ENCODE results near the gene RASSF5. TPM values are rescaled to one million over a fixed set of nuclear protein-coding genes. Genes with fewer than 3 reads are reported as not detected.

The RASSF5 gene
- polyA plus RNA-seq, 1 of the 3 experiments (the other 2 are of a cell fraction), result 2.2 TPM

DNA sequence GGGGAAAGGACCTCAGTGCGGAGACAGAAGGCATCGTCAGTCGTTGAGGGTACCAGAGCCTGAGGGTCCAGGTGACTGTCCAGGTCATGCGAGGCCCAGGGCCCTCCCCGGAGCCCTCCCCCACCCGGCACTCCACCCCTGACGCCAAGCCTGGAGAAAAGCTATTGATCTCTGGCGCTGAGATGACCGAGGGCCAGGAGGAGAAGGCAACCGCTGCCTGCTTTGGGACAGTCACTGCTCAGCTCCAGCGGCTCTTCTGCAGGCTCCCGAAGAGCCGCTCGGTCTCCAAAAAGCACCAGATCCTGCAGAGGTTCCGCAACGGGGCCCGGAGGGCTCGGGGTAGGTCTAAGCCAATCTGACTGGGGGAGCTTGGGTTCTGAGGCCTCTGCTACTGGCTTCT lies 10.9 kb downstream of the RASSF5 start (continued):
- TF ChIP-seq, protein P1, sequence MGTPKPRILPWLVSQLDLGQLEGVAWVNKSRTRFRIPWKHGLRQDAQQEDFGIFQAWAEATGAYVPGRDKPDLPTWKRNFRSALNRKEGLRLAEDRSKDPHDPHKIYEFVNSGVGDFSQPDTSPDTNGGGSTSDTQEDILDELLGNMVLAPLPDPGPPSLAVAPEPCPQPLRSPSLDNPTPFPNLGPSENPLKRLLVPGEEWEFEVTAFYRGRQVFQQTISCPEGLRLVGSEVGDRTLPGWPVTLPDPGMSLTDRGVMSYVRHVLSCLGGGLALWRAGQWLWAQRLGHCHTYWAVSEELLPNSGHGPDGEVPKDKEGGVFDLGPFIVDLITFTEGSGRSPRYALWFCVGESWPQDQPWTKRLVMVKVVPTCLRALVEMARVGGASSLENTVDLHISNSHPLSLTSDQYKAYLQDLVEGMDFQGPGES (IDR thresholded peaks at IDR 0.05; ENCODE audit: low read depth, low read length), result no peak

DNA sequence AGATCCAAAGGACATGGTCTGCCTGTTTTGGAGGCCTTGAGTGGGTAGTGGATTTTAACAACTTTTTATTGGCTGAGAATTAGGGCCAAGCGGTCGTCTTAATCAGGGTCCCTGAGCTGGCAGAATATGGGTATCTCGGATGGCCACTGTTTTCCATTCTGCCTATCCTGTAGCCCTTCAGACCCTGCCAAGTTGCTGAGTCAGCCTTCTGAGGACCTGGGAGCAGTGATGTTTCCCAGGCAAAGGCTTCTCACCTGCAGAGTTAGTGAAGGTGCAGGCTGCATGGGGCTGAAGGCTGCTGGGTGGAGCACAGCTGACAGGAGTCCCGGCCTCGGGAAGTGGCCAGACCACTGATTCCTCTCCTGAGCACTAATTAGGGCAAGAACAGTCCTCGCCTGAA lies 11.4 kb downstream of the RASSF5 start:
- ChIA-PET POLR2A (no interaction called here), CTCF (interaction anchor here (1.5 to 2.6 kb wide), 4 partner anchors 26 to 146 kb away, joined by 4 to 11 read pairs (median 4); no protein-coding TSS in a partner anchor)
- Histone ChIP-seq H3K79me2 (ENCODE audit: insufficient read depth) (no peaks in the 10 kb centered on the region), H2AFZ (ENCODE audit: low read depth) (no peak overlapping the region), H3K27me3 (ENCODE audit: insufficient read depth) (no peaks in the 10 kb centered on the region), H3F3A (replicated peaks; ENCODE audit: insufficient read depth) (no peaks in the 10 kb centered on the region), H3K9ac (no peak overlapping the region), H3K4me1 (ENCODE audit: control insufficient read depth in 1 of 2, insufficient read depth in 2 of 2, low read depth in 1 of 2, low read length in 1 of 2) (peaks cover 2 to 5% of the 10 kb centered on the region in 2 experiments; a peak in 1 of 4 replicates), H3K9me2 (no peaks in the 10 kb centered on the region), H3K27ac (ENCODE audit: low read depth in 2 of 2, low read length in 1 of 2) (no peak overlapping the region), H3K9me3 (no peaks in the 10 kb centered on the region), H3K4me2 (no peak overlapping the region), H4K20me1 (ENCODE audit: insufficient read depth) (no peaks in the 10 kb centered on the region), H3K4me3 (ENCODE audit: low read depth in 2 of 2, low read length in 1 of 2) (no peak overlapping the region), H3K36me3 (replicated peaks in 1 of 2; ENCODE audit: control insufficient read depth in 1 of 2, insufficient read depth in 2 of 2, low read length in 1 of 2) (no peaks in the 10 kb centered on the region)
- WGBS (ENCODE audit: low lambda C conversion rate), result 86% methylated on average over 6 of the region's 6 CpGs
- TF ChIP-seq TEAD4 (IDR thresholded peaks at IDR 0.05; ENCODE audit: borderline replicate concordance, insufficient read depth) (no peak), GABPA (IDR thresholded peaks at IDR 0.05; ENCODE audit: low read depth) (no peak), TAF1 (IDR thresholded peaks at IDR 0.05; ENCODE audit: borderline replicate concordance, low read depth, low read length) (no peak), RAD21 (IDR thresholded peaks at IDR 0.05; ENCODE audit: low read length) (no peak), SIN3A (IDR thresholded peaks at IDR 0.05; ENCODE audit: borderline replicate concordance, low read depth, low read length) (no peak), FOSL2 (IDR thresholded peaks at IDR 0.05; ENCODE audit: borderline replicate concordance, low read depth) (no peak), POLR2AphosphoS5 (IDR thresholded peaks at IDR 0.05; ENCODE audit: low read depth, low read length) (no peak), RFX5 (IDR thresholded peaks at IDR 0.05; ENCODE audit: low read length) (no peak), NRF1 (IDR thresholded peaks at IDR 0.05; ENCODE audit: low read depth, low read length) (no peak), FOXM1 (IDR thresholded peaks at IDR 0.05; ENCODE audit: low read depth) (no peak), EZH2phosphoT487 (IDR thresholded peaks at IDR 0.05; ENCODE audit: borderline replicate concordance, low read depth) (no peak), RXRA (IDR thresholded peaks at IDR 0.05; ENCODE audit: borderline replicate concordance, low read depth) (no peak), TCF12 (IDR thresholded peaks at IDR 0.05) (no peak)
- TF ChIP-seq, protein P2, sequence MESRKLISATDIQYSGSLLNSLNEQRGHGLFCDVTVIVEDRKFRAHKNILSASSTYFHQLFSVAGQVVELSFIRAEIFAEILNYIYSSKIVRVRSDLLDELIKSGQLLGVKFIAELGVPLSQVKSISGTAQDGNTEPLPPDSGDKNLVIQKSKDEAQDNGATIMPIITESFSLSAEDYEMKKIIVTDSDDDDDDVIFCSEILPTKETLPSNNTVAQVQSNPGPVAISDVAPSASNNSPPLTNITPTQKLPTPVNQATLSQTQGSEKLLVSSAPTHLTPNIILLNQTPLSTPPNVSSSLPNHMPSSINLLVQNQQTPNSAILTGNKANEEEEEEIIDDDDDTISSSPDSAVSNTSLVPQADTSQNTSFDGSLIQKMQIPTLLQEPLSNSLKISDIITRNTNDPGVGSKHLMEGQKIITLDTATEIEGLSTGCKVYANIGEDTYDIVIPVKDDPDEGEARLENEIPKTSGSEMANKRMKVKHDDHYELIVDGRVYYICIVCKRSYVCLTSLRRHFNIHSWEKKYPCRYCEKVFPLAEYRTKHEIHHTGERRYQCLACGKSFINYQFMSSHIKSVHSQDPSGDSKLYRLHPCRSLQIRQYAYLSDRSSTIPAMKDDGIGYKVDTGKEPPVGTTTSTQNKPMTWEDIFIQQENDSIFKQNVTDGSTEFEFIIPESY (IDR thresholded peaks at IDR 0.05; ENCODE audit: borderline replicate concordance, low read depth), result no peak
- TF ChIP-seq, protein P1 (IDR thresholded peaks at IDR 0.05; ENCODE audit: low read depth, low read length), result no peak
- TF ChIP-seq, protein P3, sequence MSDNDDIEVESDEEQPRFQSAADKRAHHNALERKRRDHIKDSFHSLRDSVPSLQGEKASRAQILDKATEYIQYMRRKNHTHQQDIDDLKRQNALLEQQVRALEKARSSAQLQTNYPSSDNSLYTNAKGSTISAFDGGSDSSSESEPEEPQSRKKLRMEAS (IDR thresholded peaks at IDR 0.05; ENCODE audit: low read depth), result no peak
- TF ChIP-seq, protein P4, sequence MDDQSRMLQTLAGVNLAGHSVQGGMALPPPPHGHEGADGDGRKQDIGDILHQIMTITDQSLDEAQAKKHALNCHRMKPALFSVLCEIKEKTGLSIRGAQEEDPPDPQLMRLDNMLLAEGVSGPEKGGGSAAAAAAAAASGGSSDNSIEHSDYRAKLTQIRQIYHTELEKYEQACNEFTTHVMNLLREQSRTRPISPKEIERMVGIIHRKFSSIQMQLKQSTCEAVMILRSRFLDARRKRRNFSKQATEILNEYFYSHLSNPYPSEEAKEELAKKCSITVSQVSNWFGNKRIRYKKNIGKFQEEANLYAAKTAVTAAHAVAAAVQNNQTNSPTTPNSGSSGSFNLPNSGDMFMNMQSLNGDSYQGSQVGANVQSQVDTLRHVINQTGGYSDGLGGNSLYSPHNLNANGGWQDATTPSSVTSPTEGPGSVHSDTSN (IDR thresholded peaks at IDR 0.05), result no peak
- no peak for DNase-seq
